K562 (cell line): Measurements from ENCODE around the gene IFT27. TPM values are rescaled to one million over a fixed set of nuclear protein-coding genes. Genes with fewer than 3 reads are reported as not detected.

Experiments used
- ATF1 ChIP-seq, 2 experiments: fragments of 450-650 bp in 1 of 2; IDR thresholded peaks; 2 replicates each; pipeline ENCODE4 v1.6.1; 2016; ENCODE audit warnings: missing compliant biosample characterization in 1 of 2, missing genetic modification characterization in 1 of 2
- CBX2 ChIP-seq: fragments of 200-600 bp; sonication (generic); IDR thresholded peaks from one replicate; pipeline ENCODE4 v1.6.1; 2012; ENCODE audit warnings: mild to moderate bottlenecking, low read length, inconsistent platforms; ENCODE audit not compliant: insufficient read depth, poor library complexity, severe bottlenecking
- CTCF ChIP-seq, 3 experiments: IDR thresholded peaks in 2 of 3; conservative IDR thresholded peaks in 1 of 3; 2 replicates each; pipeline ENCODE4 v1.5.1; 2011 to 2012; ENCODE audit warnings: low read length in 3 of 3, mild to moderate bottlenecking in 3 of 3, control low read depth in 2 of 3, improper control_type of control experiment in 1 of 3, inconsistent platforms in 1 of 3, low read depth in 1 of 3, mixed read lengths in 1 of 3, moderate library complexity in 1 of 3; ENCODE audit not compliant: insufficient read depth in 2 of 3
- HMG20A ChIP-seq: fragments of 450-650 bp; formaldehyde crosslinking; conservative IDR thresholded peaks from 2 replicates; pipeline ENCODE4 v1.4.0; 2020; ENCODE audit warnings: mild to moderate bottlenecking, mixed read lengths
- NEUROD1 ChIP-seq: fragments of 150-350 bp; IDR thresholded peaks from 2 replicates; pipeline ENCODE4 v1.6.1; 2014; ENCODE audit warnings: borderline replicate concordance, low read length, low read depth; ENCODE audit not compliant: partially characterized antibody
- NFYB ChIP-seq: IDR thresholded peaks from 2 replicates; pipeline ENCODE4 v1.6.1; 2011; ENCODE audit warnings: mild to moderate bottlenecking, moderate library complexity; ENCODE audit not compliant: insufficient read length; ENCODE audit errors: extremely low read depth
- RFX1 ChIP-seq: fragments of 450-650 bp; IDR thresholded peaks from 2 replicates; pipeline ENCODE4 v1.6.1; 2016; ENCODE audit warnings: mild to moderate bottlenecking, moderate library complexity
- TFAP4 ChIP-seq: sonication (generic); formaldehyde crosslinking; IDR thresholded peaks from 2 replicates; pipeline ENCODE4 v1.8.0; 2022; ENCODE audit warnings: missing genetic modification reagents, mild to moderate bottlenecking, moderate library complexity, borderline replicate concordance
- TOE1 ChIP-seq, 2 experiments: fragments of 450-650 bp in 1 of 2; sonication (generic) in 1 of 2; formaldehyde crosslinking in 1 of 2; IDR thresholded peaks; 2 replicates each; pipeline versions ENCODE4 v1.7.1 to v1.8.0; 2016 to 2022; ENCODE audit warnings: borderline replicate concordance in 2 of 2, mild to moderate bottlenecking in 2 of 2, antibody characterized with exemption in 1 of 2, inconsistent platforms in 1 of 2, low read depth in 1 of 2, missing genetic modification reagents in 1 of 2, moderate library complexity in 1 of 2
- ZKSCAN3 ChIP-seq: fragments of 250-450 bp; sonication (Bioruptor Pico); IDR thresholded peaks from 2 replicates; pipeline ENCODE4 v1.4.0; 2020
- polyA plus RNA-seq, 8 experiments: library from polyadenylated mRNA; depleted of rRNA in 4 of 8; stranded (reverse) in 5 of 8; unstranded in 3 of 8; fragments of >200 nt; fragmentation: Nextera tagmentation in 2 of 8; fragmentation: Illumina TruSeq in 1 of 8; extraction: Ambion mirVana in 2 of 8; extraction: Trizol in 1 of 8; gene quantifications; 2 replicates each; pipeline versions ENCODE4 v1.2.1 to v1.2.3, GENCODE V29; 2011 to 2014; ENCODE audit warnings: inconsistent platforms in 1 of 8, missing spikeins in 1 of 8
- total RNA-seq, 7 experiments: library from RNA; depleted of rRNA in 6 of 7; stranded (reverse); fragments of >200 nt in 6 of 7; fragmentation: Illumina TruSeq in 2 of 7; extraction: Trizol in 2 of 7; gene quantifications; 2 replicates each; pipeline versions ENCODE4 v1.2.1 to v1.2.3, GENCODE V29; 2011 to 2021; ENCODE audit warnings: low replicate concordance in 1 of 7
- TF ChIP-seq, protein P1 (sequence below): fragments of 450-650 bp; IDR thresholded peaks from 2 replicates; pipeline ENCODE4 v1.6.1; 2016

The IFT27 gene
- total and polyA plus RNA-seq, 9 of the 15 experiments (the other 6 are each of a cell fraction or from before 2014, with no cell fraction given): 0.01 to 1.4 (median 0.14) TPM; not detected in 1

DNA sequence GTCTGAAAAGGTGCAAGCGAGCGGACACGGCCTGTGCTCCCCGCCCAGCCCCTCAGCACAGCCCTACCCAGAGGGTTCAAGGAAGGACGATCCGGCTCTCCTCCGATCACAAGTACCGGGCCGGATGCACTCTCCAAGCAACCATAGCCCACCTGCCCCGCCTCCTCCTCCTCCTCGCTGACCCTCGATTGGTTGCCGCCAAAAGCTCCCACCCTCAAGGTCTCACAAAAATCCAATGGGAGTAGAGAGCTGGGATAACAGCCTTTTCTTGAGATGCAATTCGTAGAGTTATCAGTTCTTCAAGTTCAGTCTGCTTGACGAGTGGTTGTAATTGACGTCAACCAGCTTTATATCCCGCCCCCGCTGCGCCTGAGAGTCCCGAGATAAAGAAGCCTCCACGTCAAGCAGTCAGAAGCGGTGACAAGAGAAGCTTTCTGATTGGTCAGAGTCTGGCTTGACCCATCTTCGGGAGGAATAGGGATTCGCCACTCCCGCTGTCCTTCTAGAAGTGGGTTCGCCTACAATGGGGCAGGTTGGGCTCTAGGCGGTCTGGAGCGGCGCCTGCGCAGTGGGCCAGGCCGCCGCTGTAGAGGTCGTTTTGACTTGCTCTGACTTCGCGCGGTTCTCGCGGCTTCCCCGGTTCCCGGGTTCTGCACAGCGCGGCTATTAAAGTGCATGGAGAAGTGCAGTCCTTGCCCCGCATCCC, at the start of gene IFT27 (continued):
- TF ChIP-seq, protein P1, sequence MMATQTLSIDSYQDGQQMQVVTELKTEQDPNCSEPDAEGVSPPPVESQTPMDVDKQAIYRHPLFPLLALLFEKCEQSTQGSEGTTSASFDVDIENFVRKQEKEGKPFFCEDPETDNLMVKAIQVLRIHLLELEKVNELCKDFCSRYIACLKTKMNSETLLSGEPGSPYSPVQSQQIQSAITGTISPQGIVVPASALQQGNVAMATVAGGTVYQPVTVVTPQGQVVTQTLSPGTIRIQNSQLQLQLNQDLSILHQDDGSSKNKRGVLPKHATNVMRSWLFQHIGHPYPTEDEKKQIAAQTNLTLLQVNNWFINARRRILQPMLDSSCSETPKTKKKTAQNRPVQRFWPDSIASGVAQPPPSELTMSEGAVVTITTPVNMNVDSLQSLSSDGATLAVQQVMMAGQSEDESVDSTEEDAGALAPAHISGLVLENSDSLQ: peak; percentile 99
- no peak for TF ChIP-seq CBX2
- peak; percentile 13; the same call in 1 of the 2 replicates for TF ChIP-seq RFX1
- no peak for TF ChIP-seq TOE1 (IDR thresholded peaks at IDR 0.05; ENCODE audit: borderline replicate concordance)
- TF ChIP-seq TOE1 (CRISPR knock-in tag; IDR thresholded peaks at IDR 0.05; ENCODE audit: borderline replicate concordance, low read depth): no peak
- peak; percentile 74 for TF ChIP-seq NFYB
- TF ChIP-seq NEUROD1: peak; percentile 50
- TF ChIP-seq HMG20A (CRISPR knock-in tag): no peak
- TF ChIP-seq ATF1 (CRISPR knock-in tag; IDR thresholded peaks at IDR 0.05): no peak
- peak; percentile 86 for TF ChIP-seq ATF1 (tag; IDR thresholded peaks at IDR 0.05)
- no peak for TF ChIP-seq CTCF (IDR thresholded peaks at IDR 0.05 in 2 of 3, conservative IDR thresholded peaks at IDR 0.05 in 1 of 3; ENCODE audit: insufficient read depth in 2 of 3, low read depth in 1 of 3, low read length in 3 of 3)
- TF ChIP-seq TFAP4: no peak; the same call in 1 of the 2 replicates
- TF ChIP-seq ZKSCAN3 (CRISPR knock-in tag): no peak
